ENCODE measurements around the gene ZBTB4.

ZBTB4 gene

GRCh38 chr17:7440113-7440833 lies 39.2 kb downstream of the ZBTB4 start:
- no peak for DNase-seq

DNA sequence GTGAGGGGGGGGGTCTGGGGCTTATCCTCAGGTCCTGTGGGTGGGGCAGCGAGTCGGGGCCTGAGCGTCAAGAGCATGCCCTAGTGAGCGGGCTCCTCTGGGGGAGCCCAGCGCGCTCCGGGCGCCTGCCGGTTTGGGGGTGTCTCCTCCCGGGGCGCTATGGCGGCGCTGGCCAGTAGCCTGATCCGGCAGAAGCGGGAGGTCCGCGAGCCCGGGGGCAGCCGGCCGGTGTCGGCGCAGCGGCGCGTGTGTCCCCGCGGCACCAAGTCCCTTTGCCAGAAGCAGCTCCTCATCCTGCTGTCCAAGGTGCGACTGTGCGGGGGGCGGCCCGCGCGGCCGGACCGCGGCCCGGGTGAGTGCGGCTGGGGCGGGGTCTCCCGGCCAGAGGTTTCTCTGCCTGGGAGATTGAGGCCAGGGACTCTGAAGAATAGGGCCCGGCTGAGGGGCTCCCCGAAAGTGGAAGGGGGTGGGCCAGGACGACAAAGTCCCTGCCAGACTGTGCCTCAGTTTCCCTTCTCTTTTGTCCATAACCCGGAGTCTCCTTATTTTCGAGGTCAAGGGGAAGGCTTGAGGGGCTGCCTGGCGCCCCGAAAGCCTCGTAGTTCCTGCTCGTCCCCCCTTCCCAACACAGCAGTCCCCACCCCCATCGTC lies 39.8 kb downstream of the ZBTB4 start, which contains the start of gene FGF11:
Gene FGF11, plus strand, starts transcription at position 51 of the 651 bp plus-strand sequence. Its CDS starts 109 bp downstream, at position 160.
- DNase-seq: no peak

GRCh38 chr17:7438656-7439460 lies 40.6 kb downstream of the ZBTB4 start:
- DNase-seq: no peak

GRCh38 chr17:7437950-7438614 lies 41.3 kb downstream of the ZBTB4 start:
- peak in 1 of 2 experiments; percentile 17 for DNase-seq

GRCh38 chr17:7437369-7437863 lies 42.0 kb downstream of the ZBTB4 start:
- no peak for DNase-seq

- DNase-seq: peak; percentile 31 to 74
Measured at GRCh38 chr17:7436556-7437368, 42.7 kb downstream of the ZBTB4 start.

- DNase-seq: no peak
Measured at GRCh38 chr17:7435676-7436555, 43.5 kb downstream of the ZBTB4 start.

DNA sequence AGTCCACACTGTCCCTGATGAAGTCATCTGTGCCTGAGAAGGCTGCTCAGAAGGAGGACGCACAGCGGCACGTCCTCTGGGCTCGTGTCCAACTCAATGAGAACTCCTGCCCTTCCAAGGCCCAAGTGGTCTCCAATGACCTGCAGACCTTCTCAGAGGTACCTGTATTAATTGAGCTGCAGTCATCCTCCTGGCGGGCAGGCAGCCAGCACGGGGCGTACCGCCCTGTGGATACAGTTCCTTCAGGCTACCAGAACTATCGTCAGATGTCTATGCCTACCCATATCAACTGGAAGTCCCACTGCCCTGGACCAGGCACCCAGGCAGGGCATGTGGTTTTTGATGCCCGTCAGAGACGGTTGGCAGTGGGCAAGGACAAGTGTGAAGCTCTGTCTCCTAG lies 47.1 kb downstream of the ZBTB4 start:
- DNase-seq: no peak

DNA sequence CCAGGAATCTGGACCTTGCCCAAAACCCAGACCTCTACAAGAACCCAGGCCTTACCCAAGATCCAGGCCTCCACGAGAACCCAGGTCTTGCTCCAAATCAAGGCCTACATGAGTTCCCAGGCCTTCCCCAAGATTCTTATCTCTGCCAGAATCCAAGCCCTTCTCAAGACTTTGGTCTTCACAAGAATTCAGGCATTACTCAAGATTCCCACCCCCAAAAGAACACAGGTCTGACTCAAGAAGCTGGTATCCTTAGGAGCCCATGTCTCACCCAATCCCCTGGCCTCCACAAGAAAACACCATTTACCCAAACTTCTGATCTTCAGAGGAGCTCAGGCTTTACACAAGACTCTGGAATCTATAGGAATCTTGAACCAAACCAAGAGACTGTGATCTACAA lies 48.2 kb downstream of the ZBTB4 start:
- no peak for DNase-seq

DNA sequence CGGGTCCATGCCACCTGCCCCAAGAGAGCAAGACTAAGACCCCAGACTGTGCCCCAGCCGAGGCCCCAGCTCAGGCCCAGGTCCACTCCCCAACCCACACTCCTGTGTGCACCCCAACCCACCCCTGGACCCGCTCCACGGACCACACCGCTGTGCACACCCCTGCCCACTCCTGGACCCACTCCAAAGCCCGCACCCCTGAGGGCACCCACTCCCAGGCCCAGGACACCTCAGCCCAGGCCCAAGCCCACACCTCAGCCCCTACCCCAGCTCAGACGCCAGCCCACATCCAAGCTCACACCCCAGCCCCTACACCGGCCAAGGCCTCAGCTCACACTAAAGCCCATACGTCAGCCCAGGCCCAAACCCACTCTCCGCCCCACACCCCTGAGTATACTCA lies 49.7 kb downstream of the ZBTB4 start:
- no peak for DNase-seq

DNA sequence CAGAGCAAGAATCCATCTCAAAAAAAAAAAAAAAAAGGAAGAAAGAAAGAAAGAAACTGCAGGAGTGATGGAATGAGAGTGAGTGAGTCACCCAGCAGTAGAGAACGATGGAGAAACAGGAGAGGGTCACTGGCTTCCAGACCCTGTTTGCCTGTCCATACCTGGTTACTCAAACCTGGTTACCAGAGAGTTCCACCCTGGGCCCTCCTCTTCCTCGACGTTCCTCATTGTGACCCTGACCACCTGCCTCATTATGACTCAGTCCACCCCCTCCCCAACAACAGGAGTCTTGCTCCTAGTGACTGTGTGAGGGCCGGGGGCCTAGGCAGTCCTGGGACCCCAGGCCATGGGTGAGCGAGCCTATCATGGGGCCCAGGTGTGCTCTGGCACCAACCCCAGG lies 50.9 kb downstream of the ZBTB4 start, which contains the start of gene SPEM3:
Gene SPEM3, plus strand, starts transcription at position 301 of the 400 bp plus-strand sequence. Its CDS starts 46 bp downstream, at position 347.
- no peak for DNase-seq

DNA sequence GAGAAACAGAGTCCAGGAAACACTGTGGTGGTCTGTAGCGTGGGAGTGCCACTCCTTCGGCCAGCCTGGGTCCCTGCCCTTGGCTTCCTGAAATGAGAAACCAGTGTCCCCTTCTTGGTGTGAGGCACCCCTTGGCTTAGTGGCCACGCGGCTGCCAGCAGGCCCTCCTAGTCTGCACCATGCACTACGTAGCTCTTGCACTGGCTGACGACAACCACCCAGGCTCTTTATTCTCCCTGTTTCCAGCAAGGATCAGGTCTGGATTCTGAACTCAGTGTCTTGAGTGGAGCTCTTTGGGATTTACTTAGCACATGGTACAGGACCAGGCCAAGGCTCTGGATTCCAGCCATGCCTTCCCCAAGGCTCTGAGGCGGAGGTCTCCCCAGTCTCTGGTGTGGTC lies 51.9 kb downstream of the ZBTB4 start:
- DNase-seq: no peak

- DNase-seq: no peak
Measured at GRCh38 chr17:7426896-7427489, 52.4 kb downstream of the ZBTB4 start.

DNA sequence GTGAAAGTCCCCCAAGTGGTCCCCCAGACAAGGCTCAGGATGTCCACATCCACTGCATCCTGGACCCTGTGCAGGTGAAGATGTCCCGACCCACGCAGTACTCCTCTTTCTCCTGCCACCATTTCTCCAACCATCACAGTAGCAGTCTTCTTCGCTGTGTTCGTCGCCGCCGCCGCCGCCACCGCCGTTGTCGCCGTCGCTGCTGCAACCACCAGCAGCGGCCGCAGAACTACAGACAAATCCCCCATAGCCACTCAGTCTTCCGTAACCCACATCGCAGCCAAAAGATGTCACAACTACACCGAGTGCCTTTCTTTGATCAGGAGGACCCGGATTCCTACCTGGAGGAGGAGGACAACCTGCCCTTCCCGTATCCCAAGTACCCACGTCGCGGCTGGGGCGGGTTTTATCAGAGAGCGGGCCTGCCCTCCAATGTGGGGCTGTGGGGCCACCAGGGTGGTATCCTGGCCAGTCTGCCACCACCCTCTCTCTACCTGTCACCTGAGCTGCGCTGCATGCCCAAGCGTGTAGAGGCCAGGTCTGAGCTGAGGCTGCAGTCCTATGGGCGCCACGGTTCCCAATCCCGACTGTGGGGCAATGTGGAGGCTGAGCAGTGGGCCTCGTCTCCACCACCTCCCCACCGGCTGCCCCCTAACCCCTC lies 53.1 kb downstream of the ZBTB4 start:
- DNase-seq: no peak

DNA sequence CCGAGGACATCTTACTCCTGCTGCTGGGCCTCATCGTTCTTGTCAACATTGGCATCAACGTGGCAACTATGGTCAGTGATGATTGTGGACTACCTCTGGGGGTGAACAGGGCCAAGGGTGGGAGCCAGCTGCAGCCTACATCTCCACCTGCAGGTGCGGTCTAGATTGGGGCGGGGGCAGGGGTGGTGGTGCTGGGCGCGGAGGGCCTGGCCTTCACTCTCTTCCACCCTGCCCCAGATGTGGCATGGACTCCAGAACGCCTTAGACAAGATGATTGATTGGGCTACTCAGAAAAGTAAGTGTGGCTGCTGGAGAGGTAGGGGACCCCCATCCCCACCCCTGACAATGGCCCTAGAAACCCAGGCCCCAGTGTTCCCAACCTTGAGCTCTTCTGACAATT lies 53.7 kb downstream of the ZBTB4 start:
- no peak for DNase-seq

GRCh38 chr17:7425316-7425715 lies 54.1 kb downstream of the ZBTB4 start, which contains the start of gene SPEM2:
SPEM2 (plus strand) TSS chr17:7425616; CDS start chr17:7425689, 73 bp downstream.
- no peak for DNase-seq

DNA sequence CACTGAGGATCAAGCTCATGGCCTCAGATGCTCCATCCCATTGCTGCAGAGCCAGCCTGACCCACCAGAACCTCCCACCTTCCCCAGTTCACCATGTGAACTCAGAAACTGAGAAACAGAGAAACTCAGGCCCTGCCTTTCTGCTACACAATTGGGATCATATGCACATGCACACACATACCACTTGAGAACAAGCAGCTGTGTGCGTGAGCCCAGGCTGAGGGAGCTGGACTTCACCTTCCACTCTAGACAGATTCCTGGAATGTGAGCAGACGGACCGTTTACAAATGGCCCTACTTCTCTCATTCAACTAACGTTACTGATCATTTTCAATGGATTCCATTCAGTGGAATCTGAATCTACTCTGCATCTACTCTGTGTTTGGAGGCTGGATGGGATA lies 55.8 kb downstream of the ZBTB4 start:
- DNase-seq: no peak

DNA sequence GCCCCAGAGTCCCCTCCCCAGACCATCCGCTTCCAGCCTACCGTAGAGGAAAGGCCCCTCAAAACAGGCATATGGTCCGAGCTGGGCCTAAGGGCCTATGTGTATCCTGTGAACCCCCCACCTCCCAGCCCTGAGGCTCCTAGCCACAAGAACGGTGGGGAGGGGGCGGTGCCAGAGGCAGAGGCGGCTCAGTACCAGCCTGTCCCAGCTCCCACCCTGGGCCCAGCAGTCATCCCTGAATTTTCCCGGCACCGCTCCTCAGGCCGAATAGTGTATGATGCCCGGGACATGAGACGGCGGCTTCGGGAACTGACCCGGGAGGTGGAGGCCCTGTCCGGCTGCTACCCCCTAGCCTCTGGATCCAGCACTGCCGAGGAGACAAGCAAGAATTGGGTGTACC lies 58.2 kb downstream of the ZBTB4 start:
- DNase-seq: no peak

DNA sequence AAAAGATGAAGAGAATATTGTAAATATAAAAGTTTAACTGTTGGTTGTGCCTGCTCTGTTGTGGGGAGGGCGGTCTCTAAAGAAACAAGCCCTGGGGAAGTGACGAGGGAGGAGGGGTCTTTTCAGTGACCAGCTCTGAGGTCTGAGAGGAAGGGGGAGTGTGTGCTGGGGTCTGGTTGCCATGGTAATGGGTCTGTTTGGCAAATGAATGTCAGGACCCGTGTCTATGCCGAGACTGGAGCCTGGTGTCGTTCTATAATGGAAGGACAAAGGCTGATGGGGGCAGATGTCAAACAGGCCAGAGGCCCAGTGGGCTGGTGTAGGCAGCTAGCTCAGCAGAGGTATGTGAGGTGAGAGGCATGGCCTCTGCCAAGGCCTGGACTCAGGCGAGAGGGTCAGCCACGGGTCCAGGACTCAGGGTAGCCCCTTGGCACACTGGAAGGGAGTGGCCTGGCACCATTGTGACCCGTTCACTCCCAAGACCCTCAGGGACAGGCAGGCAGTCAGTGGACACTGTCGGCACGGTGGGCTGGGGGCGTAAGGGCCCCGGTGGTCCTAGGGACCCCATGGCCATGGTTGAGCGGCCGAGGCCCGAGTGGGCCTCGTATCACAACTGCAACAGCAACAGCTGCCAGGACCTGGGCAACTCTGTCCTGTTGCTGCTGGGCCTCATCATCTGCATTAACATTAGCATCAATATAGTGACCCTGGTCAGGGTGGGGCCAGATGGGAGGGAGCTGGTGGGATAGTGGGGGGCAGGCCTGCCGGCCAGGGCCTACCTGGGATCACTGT lies 59.4 kb downstream of the ZBTB4 start, which contains the start of gene SPEM1:
Gene SPEM1, plus strand, starts transcription at position 506 of the 792 bp plus-strand sequence. Its CDS starts 61 bp downstream, at position 567.
- DNase-seq: no peak
